NCI-H146 (cell line): ENCODE data around the gene CD40.
"Not testable (repeated sequence)": the region's sequence is repeated elsewhere in the genome, so short reads cannot be mapped to it uniquely, and the experiment has no call there.

Experiments
- DNase-seq: peaks from one replicate; lab custom pipeline; 2025; lab: John Stamatoyannopoulos, UW

The CD40 gene

DNA sequence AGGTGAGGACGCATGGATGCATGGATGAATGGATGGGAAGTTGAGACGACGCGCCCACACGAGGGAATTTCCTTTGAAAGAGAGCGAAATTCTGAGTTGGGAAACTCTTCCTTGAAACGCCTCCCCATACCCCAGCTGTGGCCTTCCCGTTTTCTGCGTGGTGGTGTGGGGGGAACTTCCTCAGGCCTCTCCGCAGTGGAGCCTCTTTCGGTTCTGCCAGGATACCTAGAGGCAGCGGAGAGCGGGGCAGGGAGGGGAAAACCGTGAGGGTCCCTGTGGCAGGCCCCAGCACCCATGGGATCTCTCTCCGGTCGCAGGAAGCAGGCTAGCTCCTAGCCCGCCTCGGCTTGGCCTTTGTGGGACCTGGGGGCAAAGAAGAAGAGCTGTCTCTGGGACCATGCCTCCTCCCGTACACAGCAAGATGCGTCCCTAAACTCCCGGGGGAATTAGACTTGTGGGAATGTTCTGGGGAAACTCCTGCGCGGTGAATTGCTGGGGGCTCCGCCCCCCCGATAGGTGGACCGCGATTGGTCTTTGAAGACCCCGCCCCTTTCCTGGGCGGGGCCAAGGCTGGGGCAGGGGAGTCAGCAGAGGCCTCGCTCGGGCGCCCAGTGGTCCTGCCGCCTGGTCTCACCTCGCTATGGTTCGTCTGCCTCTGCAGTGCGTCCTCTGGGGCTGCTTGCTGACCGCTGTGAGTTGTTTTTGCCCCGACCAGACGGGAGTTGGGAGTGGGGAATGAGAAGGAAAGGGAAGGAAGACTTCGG lies at the start of gene CD40:
CD40 (plus strand) TSS at position 611 of the 764 bp plus-strand sequence; CDS start at position 641, 30 bp downstream.
- DNase-seq, result peak; percentile 61

DNA sequence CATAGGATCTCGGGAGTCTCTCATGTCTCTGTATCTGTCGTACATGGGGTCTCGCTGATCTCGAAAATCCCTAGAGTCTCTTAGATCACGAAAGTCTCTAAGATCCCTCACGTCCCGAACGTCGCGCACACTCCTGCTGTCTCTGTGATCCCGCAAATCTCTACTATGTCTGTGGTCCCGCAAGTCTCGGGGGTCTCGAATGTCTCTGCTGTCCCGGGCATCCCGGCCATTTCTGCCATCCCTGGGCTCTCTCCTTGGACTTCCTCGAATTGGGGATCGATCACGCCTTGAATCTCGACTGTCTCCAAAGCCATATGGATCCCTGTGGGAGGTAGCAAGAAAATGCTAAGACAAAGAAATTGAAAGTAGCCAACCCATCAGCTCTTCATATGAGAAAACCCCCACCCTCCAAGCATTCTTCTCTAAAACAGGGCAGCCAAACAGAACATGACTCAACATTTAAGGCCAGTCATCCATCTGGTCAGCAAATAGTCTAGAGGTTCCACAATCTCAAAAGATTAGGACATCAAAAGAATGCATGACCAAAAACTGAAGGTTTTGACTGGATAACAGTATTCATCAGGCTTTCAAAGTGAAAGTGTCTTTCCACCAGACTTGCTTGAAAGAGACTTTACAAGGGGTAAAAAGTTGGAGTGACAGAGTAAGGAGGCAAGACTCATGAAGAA lies 47.8 kb upstream of the CD40 start:
- no peak for DNase-seq

DNA sequence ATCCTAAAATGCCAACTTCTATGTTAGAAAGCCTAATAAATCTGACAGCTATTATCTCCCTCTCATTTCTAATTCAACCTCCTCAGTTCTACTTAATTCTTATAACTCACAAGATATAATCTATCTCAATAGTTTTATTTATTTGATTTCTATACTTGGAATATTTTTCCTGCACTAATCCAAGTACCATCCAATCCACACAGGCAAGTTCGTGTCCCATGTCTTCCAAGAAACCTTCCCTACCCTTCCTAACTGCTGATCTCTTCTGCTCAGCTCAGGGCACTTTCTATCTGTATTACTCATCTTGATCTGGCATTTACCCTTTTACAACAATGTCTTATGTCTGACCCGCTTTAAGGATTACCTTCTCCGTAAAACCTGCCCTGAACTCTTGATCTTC lies 46.5 kb upstream of the CD40 start:
- DNase-seq, result no peak

DNA sequence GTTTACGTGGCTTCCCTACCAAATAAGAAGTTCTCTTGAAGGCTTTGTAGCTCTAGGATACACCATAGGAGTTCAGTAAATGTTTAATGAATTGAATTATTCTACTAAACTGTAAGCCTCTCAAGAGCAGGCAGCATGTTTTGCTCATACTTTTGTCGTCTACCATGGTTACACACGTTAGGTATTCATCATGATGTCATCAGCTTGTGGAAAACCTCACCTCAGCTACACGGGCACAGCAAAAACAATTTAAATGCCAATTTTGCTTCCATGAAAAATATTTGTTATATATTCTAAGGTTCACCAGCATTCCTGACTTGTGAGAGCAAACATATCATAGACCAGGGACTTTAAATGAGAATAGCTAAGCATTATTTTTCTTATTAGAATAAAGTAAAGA lies 45.1 kb upstream of the CD40 start:
- DNase-seq, result no peak

DNA sequence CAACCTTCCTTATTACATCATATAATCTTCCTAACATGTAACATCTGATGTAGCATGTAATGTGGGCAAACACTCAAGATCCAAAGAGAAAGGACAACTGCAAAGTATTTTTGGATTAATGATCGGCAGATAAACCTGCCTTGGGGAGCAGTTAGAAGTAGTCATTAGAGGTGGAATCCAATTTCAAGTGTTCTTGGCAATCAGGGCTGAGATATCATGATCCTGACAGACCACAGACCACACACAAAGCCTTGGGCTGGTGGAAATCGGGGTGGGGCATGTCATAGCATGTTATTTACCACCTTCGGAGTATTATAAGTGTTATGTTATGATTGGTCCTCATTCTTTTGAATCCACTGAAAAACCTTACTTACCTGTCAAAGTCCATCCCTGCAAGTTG lies 44.7 kb upstream of the CD40 start:
- no peak for DNase-seq

DNA sequence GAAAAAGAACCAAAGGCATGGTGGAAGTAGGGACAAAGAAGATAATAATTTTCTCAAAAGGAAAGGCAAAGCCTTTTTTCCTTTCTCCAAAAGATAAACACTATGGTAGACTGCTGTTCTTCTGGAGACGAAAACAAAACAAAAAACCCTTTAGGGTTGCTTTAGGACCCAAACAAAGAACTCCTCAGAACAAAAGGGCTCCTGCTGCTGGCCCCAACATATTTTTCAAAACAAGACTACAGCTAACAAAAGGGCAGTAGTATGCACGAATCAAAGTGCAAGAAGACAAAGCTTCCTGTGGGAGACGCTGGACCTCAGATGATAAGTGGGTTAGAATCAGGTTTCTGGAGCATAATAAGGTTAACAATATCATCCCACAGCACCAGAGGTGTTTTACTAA lies 44.1 kb upstream of the CD40 start:
- peak; percentile 29 for DNase-seq

DNA sequence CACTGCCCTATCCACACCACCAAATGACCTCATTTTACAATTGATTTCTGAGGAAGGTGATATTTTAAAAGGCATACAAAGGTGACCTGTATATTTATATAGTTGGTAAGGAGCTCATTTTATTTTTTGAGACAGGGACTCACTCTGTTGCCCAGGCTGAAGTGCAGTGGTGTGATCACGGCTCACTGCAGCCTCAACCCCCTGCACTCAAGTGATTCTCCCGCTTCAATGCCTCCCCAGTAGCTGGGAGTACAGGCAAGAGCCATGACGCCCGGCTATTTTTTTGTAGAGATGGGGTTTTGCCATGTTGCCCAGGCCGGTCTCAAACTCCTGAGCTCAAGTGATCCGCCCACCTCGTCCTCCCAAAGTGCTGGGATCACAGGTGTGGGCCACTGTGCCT lies 41.3 kb upstream of the CD40 start:
- DNase-seq, result no peak

DNA sequence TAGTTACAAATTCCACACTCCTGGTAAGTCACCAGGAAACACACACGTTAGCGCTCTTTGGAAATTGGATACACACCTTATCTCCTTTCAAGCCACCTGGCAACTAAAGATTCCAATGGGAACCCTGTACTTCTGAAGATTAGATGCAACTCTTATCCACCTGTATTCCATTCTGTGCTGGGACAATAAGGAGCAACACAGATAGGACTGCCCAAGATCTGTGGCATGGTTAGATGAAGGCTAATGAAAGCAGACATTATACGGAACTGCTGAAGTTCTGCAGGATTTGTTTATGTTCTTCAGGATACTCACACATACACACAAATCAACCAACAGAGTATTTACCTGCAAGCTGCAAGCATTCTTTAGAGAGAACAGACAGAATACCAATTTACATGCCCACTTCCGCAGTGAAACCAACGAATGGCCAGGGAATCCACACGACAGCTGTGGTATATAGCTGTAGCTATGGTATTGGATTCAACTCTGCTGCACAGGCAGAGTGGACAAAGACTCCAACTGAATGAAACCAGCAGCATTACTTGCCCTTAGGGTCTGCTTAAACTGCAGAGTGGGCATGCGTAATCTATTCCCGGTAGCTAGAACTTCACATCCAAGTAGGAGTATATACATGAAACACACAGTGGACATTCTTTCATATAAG lies 40.3 kb upstream of the CD40 start:
- no peak for DNase-seq

DNA sequence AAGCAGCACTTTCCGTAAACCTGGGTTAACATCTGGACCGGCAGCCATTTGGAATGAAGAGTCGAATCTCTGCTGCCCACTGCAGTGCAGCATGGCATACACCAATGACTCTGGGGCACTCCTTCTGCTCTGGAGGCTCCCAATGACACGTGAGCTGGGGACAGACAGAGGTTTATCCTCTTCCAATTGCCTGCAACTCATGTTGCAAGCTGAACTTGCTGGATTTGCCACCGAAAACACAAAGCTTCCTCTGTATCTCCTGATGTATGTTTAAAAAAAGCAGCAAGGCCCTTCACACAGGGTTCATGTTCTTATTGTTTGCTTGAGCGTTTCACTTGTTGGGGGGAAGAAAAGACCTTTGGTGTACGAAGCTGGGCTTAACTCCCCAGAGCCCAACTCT lies 39.2 kb upstream of the CD40 start:
- no peak for DNase-seq

DNA sequence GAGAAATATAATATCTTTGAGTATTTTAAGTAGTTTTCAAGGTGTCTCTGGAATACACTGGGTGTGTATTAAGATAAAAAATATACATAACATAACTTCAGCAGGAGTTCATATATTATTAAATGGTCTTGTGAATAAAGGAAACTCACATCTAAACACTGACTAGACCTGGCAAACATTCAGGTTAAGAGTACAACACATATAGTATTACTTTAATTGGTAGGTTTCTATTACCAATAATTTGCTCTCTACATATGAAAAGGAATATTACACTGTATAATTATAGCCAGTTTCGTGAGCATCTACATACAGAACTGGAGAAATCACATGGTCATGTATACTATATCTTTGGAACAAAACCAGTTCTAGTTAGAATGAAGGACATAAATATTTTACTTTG lies 37.0 kb upstream of the CD40 start:
- no peak for DNase-seq

DNA sequence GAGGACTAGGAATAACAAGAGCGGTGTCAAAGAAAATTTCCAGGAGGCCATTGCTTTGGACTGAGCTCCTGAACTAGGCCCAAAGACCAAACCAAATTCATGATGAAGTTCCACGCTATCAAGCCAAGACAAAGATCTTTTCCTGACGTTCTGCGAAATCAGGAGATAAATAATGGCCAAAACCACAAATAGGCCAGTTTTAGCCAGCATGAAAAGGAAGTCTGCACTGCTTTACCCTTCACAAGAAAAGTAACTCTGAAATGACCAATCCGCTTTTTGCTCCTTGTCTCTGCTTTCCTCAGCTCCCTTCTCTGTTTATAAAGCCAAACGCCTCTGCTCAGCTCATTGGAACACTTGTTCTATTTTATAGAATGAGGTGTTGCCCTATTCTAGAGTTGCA lies 35.0 kb upstream of the CD40 start:
- DNase-seq, result no peak

DNA sequence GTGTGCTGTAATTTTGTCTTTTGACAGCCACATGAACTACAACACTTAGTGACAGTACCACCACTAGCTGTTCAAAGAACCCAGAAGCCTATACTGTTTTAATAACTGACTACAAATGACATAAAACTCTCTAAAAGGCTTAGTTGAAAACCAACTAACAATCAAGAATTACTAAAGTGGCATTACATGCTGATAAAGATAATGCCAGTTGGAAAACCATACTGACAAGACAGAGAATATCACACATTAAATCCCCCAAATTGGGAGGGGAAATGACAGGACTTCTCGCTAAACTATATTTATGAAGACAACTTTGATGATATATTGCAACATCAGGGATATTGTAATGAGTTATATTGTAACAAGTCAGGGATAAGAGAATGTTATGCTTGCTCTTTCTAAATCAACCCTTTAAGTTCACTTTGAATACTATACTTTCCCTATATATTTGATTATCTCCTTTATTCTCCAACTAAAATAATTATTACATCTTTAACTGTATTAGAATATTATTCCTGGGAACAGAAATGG lies 34.5 kb upstream of the CD40 start:
- DNase-seq, result no peak

DNA sequence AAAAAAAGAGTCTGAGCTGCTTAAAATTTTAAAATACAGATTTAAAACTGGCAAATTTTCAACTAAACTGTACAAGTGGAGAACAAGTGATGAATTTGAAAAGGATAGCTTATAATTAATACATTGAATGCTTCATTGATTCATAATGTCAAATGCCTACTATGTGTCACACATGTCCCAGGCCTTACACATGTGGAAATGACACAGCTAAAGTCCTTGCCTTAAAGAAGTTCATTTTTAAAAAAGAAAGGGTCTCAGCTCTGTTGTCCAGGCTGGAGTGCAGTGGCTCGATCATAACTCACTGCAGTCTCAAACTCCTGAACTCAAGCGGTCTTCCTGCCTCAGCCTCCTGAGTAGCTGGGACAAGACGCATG lies 33.3 kb upstream of the CD40 start:
- DNase-seq, result no peak

DNA sequence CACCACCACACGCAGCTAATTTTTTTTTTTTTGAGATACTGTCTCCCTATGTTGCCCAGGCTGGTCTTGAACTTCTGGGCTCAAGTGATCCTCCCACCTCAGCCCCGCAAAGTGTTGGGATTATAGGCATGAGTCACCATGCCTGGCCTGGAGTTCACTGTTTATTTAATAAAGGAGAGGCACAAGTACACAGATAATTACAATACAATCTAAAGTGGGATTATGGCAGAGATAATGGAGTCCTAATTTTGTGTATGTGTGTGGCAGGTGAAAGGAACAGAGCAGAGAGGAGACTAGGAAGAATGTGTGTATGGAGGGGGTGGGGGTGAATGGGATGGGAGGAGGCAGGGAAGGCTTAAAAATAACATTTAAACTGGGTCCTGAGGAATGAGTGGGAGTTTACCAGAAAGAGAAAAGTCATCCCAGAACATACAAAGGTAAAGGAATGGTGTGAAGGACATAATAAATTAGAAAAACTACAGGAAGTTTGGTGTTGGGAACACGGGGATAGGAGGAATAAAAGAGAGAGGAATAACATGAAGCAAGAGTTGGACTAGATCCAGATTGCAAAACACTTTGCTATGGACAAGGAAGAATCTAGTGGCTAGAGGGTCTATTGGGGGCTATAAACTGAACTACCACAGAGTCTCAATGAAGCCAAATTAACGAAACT lies 32.8 kb upstream of the CD40 start:
- DNase-seq, result peak; percentile 86

DNA sequence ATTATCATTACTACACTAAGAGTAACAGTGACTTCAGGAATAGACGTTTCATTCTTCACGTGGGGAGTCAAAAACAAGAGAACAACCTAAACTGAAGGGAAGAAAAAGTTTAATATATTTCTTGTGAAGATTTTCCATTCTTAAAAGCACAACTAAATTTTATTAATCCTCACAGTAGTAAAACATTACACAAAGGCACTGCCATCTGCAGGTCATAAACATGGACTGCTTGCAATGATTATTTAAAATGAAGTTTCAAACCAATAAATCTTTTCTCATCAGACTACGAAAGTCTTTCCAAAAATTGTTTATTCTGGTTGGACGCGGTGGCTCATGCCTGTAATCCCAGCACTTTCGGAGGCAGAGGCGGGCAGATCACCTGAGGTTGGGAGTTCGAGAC lies 31.0 kb upstream of the CD40 start:
- DNase-seq, result no peak

DNA sequence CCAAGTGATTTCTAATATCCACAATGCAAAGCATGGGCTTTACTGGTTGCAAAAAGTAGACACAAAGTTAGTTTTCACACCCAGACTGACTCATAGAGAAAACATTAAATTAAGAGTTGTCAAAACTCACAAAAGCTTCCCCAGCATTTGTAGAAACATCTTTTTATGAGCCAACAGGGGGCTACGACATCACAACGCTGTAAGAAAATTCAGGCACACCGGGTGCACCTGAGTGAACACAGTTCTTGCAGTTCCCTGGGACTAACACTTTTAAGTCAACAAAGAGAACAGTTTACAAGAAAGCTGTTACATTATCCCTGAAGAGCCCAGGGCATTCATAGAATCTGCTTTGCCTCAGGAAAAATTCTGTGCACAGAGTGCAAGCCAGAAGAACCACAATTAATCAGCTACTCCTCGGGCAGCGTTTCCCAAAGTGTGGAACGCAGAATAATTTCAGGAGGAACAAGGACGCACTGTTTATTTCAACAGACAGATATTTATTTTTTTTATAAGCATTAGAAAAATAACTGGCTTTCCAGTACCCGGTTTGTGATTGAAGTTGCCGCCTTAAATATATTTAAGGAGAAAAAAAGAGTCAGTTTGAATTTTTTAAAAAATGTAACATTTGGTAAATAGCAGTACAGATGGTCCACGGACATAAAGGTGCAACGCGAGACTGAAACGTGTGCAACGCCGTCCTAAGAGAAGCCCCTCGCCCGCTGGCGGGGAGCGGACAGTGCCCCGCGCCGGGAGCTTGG lies 29.5 kb upstream of the CD40 start:
- peak; percentile 27 for DNase-seq

DNA sequence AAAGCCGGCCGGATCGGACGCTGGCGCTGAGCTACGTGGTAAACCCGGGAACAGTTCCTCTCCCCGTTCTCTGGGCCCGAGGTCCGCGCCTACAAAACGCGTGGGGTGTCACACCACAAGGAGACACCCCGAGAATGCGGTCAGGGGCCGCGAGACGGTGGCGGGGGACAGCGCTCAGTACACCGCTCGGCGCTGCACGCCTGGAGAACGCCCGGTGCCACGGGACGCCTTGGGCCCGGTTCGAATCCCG lies 29.0 kb upstream of the CD40 start:
- DNase-seq, result no peak

DNA sequence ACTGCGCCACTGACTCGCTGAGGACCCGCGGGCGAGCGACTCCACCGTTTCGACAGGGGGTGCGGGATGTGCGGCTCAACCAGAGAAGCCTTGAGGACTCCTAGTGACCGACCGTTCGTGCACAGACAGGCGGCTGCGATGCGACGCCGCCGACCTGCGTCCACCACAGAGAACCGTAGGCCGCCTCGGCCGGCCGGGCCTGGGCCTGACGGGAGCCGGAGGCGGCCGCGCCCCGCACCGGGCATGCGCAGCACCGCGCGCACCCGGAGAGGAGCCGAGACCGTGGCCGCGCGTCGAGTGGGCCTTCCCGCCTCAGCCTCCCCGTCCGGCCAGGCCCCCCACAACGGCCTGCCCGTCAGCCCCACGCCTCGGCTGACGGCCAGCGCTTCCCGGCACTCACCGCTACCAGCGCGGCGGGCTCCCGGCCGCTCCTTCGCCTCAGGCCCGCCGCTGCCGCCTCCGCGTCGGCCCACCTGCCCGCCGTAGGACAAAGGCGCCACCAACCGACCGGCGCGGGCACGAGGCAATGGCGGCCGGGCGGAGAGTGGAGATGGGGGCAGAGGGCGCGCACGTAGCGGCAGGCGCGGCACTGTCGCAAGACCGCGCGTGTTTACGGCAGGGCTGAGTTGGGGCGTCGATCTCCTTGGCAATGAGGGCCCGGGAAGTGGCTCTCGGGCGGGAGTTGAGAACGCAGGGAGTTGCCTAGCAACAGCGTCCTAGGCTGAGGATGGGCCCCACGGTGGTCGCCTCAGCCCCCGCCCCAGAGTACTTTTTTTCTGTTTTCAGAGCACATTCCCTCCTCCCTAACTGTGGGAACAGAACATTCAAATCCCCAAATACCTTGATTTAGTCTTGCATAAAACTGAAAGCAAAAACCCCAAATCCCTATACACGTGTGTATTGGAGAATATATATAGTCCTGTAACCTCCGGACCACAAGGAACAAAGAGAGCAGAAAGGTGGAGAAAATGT lies 28.4 kb upstream of the CD40 start, which contains the start of gene NCOA5:
NCOA5 (minus strand) TSS at position 546 of the 972 bp plus-strand sequence. CDS start 10,538 bp downstream, outside the sequence.
- peak; percentile 98 for DNase-seq

DNA sequence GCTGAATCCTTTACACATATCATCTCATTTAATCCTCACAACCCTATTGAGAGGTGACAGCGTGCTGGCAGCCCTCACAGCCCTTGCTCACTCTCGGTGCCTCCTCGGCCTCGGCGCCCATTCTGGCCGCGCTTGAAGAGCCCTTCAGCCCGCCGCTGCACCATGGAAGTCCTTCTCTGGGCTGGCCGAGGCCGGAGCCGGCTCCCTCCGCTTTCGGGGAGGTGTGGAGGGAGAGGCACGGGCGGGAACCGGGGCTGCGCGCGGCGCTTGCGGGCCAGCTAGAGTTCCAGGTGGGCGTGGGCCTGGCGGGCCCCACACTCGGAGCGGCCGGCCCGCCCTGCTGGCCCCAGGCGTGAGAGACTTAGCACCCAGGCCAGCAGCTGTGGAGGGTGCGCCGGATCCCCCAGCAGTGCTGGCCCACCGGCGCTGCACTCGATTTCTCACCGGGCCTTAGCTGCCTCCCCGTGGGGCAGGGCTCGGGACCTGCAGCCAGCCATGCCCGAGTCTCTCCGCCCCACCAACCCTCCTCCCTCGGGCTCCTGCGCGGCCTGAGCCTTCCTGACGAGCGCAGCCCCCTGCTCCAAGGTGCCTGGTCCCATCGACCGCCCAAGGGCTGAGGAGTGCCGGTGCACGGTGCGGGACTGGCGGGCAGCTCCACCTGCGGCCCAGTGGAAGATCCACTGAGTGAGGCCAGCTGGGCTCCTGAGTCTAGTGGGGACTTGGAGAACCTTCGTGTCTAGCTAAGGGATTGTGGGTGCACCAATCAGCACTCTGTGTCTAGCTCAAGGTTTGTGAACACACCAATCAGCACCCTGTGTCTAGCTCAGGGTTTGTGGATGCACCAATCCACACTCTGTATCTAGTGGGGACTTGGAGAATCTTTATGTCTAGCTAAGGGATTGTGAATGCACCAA lies 26.2 kb upstream of the CD40 start:
- not testable (repeated sequence) for DNase-seq

DNA sequence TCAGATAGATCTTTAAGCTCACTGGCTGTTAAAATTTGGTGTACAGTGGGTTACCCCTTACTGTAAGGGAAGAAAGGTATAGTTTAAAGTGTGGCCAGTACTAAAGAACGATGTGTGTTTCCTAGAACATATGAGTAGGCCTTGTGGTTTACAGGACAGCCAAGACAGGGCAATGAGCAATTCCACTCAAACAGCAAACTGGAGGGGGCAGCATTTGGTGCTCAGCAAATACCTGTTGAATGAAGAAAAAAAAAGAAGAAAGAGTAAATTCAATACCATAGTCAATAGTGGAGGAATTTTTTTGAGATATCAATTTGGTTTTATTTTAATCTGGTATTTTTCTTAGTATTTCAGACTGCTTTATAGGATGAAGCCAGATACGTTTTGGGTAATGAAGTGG lies 24.6 kb upstream of the CD40 start:
- no peak for DNase-seq
